HG02571 (cell line): ENCODE results near the gene NFKB1.
"Not testable (repeated sequence)": the region's sequence is repeated elsewhere in the genome, so short reads cannot be mapped to it uniquely, and the experiment has no call there.

ENCODE experiments used
- ATAC-seq: cut with Tn5 transposase; IDR thresholded peaks from one replicate; pipeline ENCODE4 v1.9.1; 2021; ENCODE audit warnings: mild to moderate bottlenecking, moderate library complexity; ENCODE audit not compliant: unreplicated experiment

Gene NFKB1

DNA sequence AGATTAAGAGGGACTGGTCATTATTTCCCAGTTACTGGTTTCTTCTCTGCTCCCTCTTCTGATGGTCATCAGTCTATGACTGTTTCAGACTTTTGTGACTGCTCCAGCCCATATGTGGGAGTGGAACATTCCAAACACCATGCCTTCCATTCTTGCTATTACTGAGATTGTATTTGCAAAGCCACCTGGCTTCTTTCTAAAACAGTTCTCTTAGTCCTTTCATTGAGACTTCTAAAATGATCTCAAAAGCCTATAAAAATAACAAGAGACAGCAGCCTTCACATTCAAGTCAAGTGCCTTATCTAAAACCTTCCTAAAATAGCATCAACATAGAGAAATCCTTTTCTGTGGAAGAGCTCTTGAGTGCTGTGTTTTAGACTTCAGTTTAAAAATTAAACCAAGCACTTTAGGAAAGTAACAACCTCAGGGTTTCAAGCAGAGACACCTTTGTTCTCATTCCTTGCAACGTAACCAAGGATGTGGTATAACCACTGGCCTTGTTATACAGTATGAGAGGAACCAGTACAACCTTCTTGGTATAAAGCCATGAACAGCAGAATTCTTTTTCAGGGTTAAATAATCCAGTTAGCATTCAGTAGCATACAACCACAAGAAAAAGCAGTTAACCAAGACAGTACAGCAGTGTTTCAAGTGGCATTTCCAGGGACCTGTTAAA, 97.1 kb downstream of the NFKB1 start:
- peak; percentile 44 for ATAC-seq

DNA sequence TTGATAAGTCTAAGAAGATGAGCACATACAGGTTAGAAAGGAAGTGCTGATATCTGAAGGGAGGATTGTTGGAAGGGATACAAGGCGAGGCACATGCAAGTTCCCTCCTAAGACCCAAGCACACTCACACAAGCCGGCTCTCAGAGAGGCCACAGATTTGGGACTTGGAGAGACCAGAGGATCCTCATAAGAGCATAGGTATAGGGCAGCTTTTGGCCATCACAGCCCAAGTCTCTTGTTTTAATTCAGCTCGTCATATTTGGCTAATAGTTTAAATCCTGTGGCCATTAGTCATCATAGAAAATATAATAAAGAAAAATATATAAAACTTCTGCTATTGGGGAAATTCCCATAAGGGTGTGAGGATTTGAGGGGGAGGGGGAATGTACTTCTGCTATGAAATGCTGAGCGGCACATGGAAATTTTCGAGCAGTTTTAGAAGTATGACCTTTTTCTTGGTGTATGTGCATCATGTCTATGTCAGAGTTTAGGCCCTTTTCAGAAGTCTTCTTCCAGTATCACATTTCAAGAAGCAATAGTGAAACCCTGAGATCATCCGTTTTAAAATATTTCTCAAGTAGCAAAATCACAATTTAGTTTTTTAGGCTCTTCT, 97.7 kb downstream of the NFKB1 start:
- peak; percentile 51 for ATAC-seq

GRCh38 chr4:102599455-102599854, 98.3 kb downstream of the NFKB1 start:
- ATAC-seq = peak; percentile 35

- ATAC-seq = no peak
Measured at GRCh38 chr4:102599886-102600285, 98.7 kb downstream of the NFKB1 start.

DNA sequence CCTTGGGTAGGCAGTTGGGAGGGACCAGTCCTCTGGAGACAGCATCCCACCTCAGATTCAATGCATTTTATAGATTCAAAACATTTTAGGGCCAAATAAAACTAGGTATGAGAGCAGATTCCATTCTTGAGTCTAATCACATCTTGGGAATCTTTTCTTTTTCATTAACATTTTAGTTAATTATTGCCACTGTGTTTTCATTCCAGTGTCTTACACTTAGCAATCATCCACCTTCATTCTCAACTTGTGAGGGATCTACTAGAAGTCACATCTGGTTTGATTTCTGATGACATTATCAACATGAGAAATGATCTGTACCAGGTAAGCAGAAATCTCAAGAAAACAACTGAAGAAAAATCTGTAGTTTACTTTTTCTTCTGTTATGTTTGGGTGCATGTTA, 99.5 kb downstream of the NFKB1 start:
- ATAC-seq = no peak

DNA sequence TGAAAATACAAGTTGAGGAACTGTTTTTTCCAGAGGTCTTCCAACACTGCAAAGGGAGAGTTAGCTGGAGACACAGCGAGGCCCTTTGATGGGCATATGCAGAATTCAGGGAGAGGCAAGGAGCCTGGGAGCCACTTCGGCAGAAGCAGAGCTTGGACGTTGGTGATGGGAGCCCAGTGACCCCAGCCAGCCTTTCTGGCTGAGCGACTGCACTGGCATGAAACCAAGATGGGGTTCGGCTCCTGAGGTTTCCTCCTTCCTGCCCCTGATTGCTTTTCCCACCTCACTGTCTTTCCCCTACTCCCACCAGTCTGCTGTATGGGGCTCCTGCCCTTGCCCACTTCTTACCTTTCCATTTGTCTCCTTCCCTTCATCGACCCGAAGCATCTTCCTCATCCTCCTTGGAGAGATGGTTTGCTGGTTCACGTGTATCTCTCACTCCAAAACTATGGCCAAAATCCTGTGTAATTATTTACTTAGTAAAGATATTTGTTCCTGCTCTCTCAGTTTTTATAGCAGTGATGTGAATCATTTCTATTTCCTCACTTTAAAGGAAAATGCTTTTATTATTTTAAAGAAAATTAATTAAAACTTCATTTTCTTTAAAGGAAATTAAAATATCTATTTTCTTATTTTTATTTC, 100.5 kb downstream of the NFKB1 start:
- ATAC-seq = no peak

GRCh38 chr4:102604222-102604940, 103.2 kb downstream of the NFKB1 start:
- ATAC-seq = no peak

DNA sequence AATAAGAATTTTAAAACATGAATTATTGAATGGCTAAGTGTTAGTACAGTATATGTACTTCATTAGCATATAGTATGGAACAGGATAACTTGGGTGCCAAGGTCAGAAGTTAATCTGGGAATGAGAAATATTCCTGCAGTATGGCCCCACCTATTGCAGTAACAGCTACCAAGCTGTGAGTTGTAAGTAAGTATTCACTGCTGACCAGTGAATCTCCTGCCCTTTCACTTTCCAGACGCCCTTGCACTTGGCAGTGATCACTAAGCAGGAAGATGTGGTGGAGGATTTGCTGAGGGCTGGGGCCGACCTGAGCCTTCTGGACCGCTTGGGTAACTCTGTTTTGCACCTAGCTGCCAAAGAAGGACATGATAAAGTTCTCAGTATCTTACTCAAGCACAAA, 105.1 kb downstream of the NFKB1 start:
- no peak for ATAC-seq

DNA sequence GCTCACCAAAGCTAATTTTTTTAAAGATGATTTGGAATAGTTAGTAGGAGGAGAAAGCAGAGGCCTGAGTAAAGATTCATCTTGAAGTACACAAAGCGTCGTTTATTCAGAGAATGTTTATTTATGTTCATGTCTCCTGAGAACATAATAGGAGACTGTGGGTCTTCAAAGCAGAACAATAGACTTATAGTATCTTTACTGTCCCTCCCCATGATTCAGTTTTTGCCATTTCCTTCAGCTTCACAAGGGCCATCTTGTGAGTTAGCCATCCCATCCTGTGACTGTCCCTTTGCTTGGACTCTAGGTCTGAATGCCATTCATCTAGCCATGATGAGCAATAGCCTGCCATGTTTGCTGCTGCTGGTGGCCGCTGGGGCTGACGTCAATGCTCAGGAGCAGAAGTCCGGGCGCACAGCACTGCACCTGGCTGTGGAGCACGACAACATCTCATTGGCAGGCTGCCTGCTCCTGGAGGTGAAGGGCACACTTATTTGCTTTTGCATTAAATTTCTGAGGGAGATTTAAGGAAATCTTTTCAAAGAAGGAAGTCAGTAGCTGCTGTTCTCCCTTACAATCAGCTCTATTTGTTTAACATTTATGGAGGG, 105.8 kb downstream of the NFKB1 start:
- no peak for ATAC-seq

DNA sequence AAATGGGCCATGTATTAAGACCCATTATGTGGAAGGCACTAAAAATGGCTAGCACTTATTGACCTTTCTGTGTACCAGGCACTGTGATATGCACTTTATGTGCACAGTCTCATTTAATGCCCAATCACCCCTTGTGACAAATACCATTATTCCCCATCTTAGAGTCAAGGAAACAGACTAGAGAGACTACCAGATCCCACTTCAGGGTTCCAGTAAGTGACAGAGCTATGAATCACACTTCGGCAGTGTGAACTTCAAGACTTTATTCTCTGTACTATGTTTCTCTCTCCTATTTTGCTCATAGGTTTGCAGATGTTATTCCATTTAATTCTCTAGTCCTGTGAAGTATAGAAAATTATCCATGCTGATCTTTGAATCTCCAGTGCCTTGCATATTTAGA, 107.0 kb downstream of the NFKB1 start:
- ATAC-seq = no peak

DNA sequence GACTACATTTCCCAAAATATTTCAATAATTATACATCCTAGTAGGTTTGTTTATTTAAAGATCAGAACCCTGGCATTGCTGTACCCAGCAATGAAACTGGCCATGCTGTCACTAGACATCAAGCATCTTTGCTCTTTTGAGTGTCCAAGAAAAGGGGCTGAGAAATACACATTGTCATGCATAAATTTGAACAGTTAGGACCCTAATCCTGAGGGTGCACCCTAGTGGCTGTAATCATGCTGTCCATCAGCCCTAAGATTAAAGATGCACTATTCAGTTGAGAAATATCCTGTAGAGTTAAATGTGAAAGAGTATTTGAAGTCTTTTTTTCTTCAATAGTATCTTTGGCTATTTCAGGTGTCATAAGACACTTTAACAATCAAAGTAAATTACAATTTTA, 108.8 kb downstream of the NFKB1 start:
- no peak for ATAC-seq

DNA sequence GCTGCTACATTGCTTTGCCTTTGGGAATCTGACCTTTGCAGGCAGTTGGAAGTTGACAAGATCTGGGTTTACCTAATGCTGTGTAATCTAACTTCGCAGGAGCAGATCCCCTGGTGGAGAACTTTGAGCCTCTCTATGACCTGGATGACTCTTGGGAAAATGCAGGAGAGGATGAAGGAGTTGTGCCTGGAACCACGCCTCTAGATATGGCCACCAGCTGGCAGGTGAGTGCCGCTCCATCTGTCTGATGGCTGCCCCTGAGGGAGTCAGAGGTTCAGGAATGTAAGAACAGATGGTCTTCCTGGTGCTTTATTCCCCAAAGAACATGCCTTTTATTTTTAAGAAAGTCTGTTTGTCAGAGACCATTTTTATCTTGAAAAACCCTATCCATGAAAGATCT, 109.3 kb downstream of the NFKB1 start:
- ATAC-seq = no peak

GRCh38 chr4:102612210-102612609, 111.1 kb downstream of the NFKB1 start:
- no peak for ATAC-seq

DNA sequence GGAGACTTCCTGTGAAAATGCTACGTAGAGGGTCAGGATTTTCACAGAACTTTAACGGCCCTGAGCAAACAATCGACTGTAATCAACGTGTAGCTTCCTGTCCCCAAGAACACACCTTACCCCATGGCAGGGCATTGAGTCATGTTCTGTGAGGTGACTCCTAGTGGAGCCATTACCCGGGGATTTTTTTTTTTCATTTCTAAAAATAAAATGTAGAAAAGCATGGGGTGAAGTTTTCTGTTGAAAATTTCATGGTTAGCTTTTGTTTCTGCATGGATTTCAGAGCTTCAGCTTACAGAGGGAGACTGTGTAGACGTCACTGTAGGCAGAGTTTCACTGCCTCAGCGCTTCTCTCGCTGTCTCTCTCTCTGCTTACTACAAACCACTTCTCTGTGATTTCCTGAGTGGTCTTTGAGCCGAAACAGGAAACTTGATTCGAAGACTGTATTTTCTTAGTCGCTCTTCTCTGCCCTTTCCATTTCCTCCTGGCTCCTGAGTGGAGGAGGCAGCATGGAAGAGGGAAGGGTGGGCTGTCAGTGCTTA, 111.7 kb downstream of the NFKB1 start:
- no peak for ATAC-seq

DNA sequence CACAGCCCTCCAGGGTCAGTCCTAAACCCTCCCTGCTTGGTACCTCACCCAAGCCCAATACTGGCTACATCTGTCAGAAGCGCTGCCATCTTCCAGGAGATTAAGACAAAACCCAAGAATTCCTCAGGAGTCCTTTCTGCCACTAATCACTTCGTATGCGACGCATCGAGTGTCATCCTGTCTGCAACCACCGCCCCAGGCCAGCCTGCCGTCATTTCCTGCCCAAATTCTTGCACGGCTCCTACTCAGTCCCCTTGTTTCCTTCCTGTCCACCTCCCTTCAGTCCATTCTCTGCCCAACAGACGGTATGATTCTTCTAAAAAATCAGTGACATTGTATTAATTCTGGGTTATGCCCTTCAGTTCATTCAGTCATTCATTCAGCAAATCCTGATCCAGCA, 113.6 kb downstream of the NFKB1 start:
- ATAC-seq = no peak

DNA sequence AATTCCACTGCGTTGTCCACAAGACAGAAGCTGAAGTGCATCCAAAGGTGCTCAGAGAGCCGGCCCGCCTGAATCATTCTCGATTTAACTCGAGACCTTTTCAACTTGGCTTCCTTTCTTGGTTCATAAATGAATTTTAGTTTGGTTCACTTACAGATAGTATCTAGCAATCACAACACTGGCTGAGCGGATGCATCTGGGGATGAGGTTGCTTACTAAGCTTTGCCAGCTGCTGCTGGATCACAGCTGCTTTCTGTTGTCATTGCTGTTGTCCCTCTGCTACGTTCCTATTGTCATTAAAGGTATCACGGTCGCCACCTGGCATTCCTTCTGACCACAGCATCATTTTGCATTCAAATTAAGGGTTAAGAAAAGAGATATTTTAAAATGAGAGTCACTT, 115.5 kb downstream of the NFKB1 start:
- ATAC-seq = no peak

DNA sequence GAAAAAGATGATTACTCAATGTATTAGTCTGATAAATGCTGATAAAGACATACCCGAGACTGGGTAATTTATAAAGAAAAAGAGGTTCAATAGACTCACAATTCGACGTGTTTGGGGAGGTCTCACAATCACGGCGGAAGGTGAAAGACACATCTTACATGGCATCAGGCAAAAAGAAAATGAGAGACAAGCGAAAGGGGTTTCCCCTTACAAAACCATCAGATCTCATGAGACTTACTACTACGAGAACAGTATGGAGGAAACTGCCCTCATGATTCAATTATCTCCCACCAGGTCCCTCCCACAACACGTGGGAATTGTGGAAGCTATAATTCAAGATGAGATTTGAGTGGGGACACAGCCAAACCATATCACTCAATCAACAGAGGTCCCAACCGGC, 117.9 kb downstream of the NFKB1 start:
- ATAC-seq = not testable (repeated sequence)

GRCh38 chr4:102619776-102620631, 118.8 kb downstream of the NFKB1 start:
- ATAC-seq = peak; percentile 6

DNA sequence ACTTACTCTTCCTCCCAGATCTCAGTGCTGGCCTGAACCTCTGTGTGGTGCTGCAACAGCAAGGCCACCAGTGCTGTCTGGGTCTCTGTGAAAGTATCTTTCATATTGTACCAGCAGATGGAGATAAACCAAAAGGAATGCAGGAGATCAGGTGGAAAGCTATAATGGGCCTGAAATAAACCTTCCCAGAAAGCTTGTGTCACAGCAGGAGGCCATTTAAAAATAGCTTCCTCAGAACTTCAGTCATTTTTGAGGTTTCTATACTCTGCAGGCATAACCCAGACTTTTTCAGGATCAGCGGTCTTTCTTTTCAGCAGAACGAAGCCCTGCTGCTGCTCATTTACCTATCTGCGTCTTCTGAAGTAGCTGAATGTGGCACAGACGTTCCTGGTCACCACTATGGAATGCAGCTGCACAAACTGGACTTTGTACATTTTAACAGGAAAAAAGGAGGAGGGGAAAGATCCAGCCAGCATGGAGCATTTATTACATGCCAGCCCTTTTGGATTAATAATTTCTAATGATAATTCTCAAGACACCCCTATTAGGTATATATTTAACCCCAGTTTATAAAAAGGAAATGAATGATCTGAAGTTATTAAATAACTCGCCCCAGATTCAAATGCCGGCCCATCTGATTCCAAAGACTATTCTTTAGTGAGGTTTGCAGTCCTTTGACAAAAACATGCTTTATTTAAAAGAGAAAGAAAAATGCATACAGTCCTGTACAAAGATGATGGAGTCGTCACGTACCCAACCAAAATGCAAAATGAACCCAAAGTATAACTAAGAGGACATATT, 119.7 kb downstream of the NFKB1 start:
- peak; percentile 55 for ATAC-seq
